Stimulated activated CD8-positive, alpha-beta memory T cell treated with anti-CD3 and anti-CD28 coated beads, Interleukin-12 subunit alpha, Interleukin-12 subunit beta, amount 100 ng/mL, for 24 hours (primary cell): ENCODE results near the gene FMOD.
"Not testable (repeated sequence)": the region's sequence is repeated elsewhere in the genome, so short reads cannot be mapped to it uniquely, and the experiment has no call there.

Source experiments
- DNase-seq: peaks from one replicate; pipeline ENCODE4 v3.0.0-alpha.2; 2020; ENCODE audit errors: extremely low read depth

FMOD gene

GRCh38 chr1:203306089-203306964 lies 44.6 kb downstream of the FMOD start:
- DNase-seq: no peak

- no peak for DNase-seq
Measured at GRCh38 chr1:203305809-203306088, 45.2 kb downstream of the FMOD start.

GRCh38 chr1:203304919-203305808 lies 45.8 kb downstream of the FMOD start, which contains the start of gene BTG2:
TSS of gene BTG2 (plus strand) at chr1:203305519. CDS start at chr1:203305607, 88 bp downstream.
- peak; percentile 70 for DNase-seq

GRCh38 chr1:203304391-203304918 lies 46.5 kb downstream of the FMOD start:
- DNase-seq: no peak

GRCh38 chr1:203302894-203303293 lies 48.0 kb downstream of the FMOD start:
- DNase-seq: no peak

- no peak for DNase-seq
Measured at GRCh38 chr1:203302456-203302855, 48.5 kb downstream of the FMOD start.

GRCh38 chr1:203301331-203301668 lies 49.6 kb downstream of the FMOD start:
- no peak for DNase-seq

- DNase-seq: no peak
Measured at GRCh38 chr1:203300441-203301330, 50.2 kb downstream of the FMOD start.

- not testable (repeated sequence) for DNase-seq
Measured at GRCh38 chr1:203299719-203300429, 51.0 kb downstream of the FMOD start.

GRCh38 chr1:203299169-203299568 lies 51.8 kb downstream of the FMOD start:
- DNase-seq: no peak

- DNase-seq: no peak
Measured at GRCh38 chr1:203296460-203297073, 54.4 kb downstream of the FMOD start.

- no peak for DNase-seq
Measured at GRCh38 chr1:203295796-203296195, 55.1 kb downstream of the FMOD start.

- no peak for DNase-seq
Measured at GRCh38 chr1:203291201-203292096, 59.5 kb downstream of the FMOD start.
